PC-9 (cell line): Measurements from ENCODE around the gene SUN1. TPM values are rescaled to one million over a fixed set of nuclear protein-coding genes. Genes with fewer than 3 reads are reported as not detected.
"Not testable (repeated sequence)": the region's sequence is repeated elsewhere in the genome, so short reads cannot be mapped to it uniquely, and the experiment has no call there.

ENCODE experiments used
- BruUV-seq: library from RNA; stranded (reverse); fragments of 400-500 nt; replicated peaks from 2 replicates; lab custom pipeline; 2021; lab: Mats Ljungman, UMichigan
- CTCF ChIA-PET: fragments of 300-600 bp; sonication (Branson Sonifier 250); formaldehyde crosslinking; loops from one replicate; lab custom pipeline; 2022; ENCODE audit warnings: antibody characterized with exemption; lab: Charles Lee
- POLR2A ChIA-PET: fragments of 300-600 bp; sonication (Branson Sonifier 250); formaldehyde crosslinking; loops from one replicate; lab custom pipeline; 2022; ENCODE audit warnings: antibody characterized with exemption; ENCODE audit not compliant: unreplicated experiment; lab: Charles Lee
- DNase-seq, 2 experiments: peaks; one replicate each; pipeline versions ENCODE4 v3.0.0 to v3.0.0-alpha.2; 2015 to 2022; ENCODE audit warnings: mixed read lengths in 1 of 2
- H2AFZ ChIP-seq: fragments of 200-600 bp; sonication (generic); 2 replicates; pipeline ENCODE4 v1.8.1; 2017; ENCODE audit warnings: antibody characterized with exemption
- H3F3A ChIP-seq: fragments of 200-600 bp; sonication (generic); 2 replicates; pipeline ENCODE4 v1.8.1; 2017; ENCODE audit warnings: antibody characterized with exemption, mild to moderate bottlenecking, low read depth; ENCODE audit not compliant: insufficient read depth
- H3K27ac ChIP-seq: fragments of 200-600 bp; sonication (generic); 2 replicates; pipeline ENCODE4 v1.6.1; 2016; ENCODE audit warnings: mixed run types
- H3K27me3 ChIP-seq: fragments of 200-600 bp; sonication (generic); 2 replicates; pipeline ENCODE4 v1.6.1; 2016; ENCODE audit warnings: low read depth, mixed run types; ENCODE audit not compliant: insufficient read depth
- H3K36me3 ChIP-seq: fragments of 200-600 bp; sonication (generic); 2 replicates; pipeline ENCODE4 v1.6.1; 2016; ENCODE audit warnings: low read depth, mixed run types
- H3K4me1 ChIP-seq: fragments of 200-600 bp; sonication (generic); replicated peaks from 2 replicates; pipeline ENCODE4 v1.6.1; 2016; ENCODE audit warnings: mixed run types; ENCODE audit not compliant: insufficient read depth
- H3K4me2 ChIP-seq: fragments of 200-600 bp; sonication (generic); 2 replicates; pipeline ENCODE4 v1.6.1; 2017; ENCODE audit warnings: mixed run types
- H3K4me3 ChIP-seq: fragments of 200-600 bp; sonication (generic); 2 replicates; pipeline ENCODE4 v1.6.1; 2016; ENCODE audit warnings: mixed run types
- H3K79me2 ChIP-seq: fragments of 200-600 bp; sonication (generic); 2 replicates; pipeline ENCODE4 v1.6.1; 2017; ENCODE audit warnings: low read depth, mixed run types
- H3K9me2 ChIP-seq: fragments of 200-600 bp; sonication (generic); 2 replicates; pipeline ENCODE4 v1.8.1; 2017; ENCODE audit warnings: mild to moderate bottlenecking; ENCODE audit not compliant: insufficient read depth
- H3K9me3 ChIP-seq: fragments of 200-600 bp; sonication (generic); 2 replicates; pipeline ENCODE4 v1.8.1; 2016; ENCODE audit warnings: low read depth; ENCODE audit not compliant: insufficient read depth
- H4K20me1 ChIP-seq: fragments of 200-600 bp; sonication (generic); 2 replicates; pipeline ENCODE4 v1.8.1; 2017; ENCODE audit not compliant: insufficient read depth
- CTCF ChIP-seq: fragments of 200-600 bp; sonication (generic); conservative IDR thresholded peaks from 2 replicates; pipeline ENCODE4 v1.6.1; 2017; ENCODE audit warnings: mixed run types, antibody characterized with exemption, mild to moderate bottlenecking, moderate library complexity
- EZH2 ChIP-seq: fragments of 200-600 bp; sonication (generic); IDR thresholded peaks from 2 replicates; pipeline ENCODE4 v1.8.0; 2017; ENCODE audit warnings: antibody characterized with exemption, low read depth
- intact Hi-C: fragments of 100-400 bp; cut with micrococcal nuclease; formaldehyde crosslinking; loops from one replicate; pipeline ENCODE4 v1.10.0; 2022; ENCODE audit not compliant: unreplicated experiment
- total RNA-seq: library from RNA; stranded (reverse); gene quantifications from 2 replicates; pipeline ENCODE4 v1.2.3, GENCODE V29; 2021

The SUN1 gene
- total RNA-seq, 1 experiment from 2014 or later = 245 TPM

DNA sequence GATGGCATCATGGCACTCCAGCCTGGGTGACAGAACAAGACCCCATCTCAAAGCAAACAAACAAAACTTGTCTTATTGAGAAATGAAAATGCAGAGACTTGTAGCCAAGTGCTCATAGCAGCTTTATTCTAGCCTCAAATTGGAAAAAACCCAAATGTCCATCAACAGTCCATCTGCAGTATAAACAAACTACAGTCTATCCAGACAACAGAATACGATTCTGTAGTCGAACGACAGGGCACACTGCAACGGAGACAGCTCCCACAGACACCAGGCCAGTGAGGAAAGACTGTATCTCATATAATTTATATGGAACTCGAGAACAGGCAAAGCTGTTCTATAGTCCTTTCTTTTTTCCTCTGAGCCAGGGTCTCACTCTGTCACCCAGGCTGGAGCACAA lies 40.8 kb upstream of the SUN1 start:
- POLR2A ChIA-PET = no interaction called here
- H3K27ac ChIP-seq = no peak overlapping the region
- CTCF ChIA-PET = no interaction called here
- H3K36me3 ChIP-seq = peaks cover 8% of the 10 kb centered on the region; the same call in 1 of the 2 replicates
- H3F3A ChIP-seq = peaks cover 4% of the 10 kb centered on the region; the same call in 1 of the 2 replicates
- no peaks in the 10 kb centered on the region for H3K9me3 ChIP-seq
- no peaks in the 10 kb centered on the region for H3K4me1 ChIP-seq
- H3K79me2 ChIP-seq = no peaks in the 10 kb centered on the region
- H4K20me1 ChIP-seq = no peaks in the 10 kb centered on the region
- intact Hi-C loops = no loop called here
- DNase-seq = no peak
- no peaks in the 10 kb centered on the region for H3K9me2 ChIP-seq
- no peak overlapping the region for H3K4me2 ChIP-seq
- BruUV-seq = no TSS peak
- TF ChIP-seq EZH2 (no peak), CTCF (no peak)
- no peak overlapping the region for H2AFZ ChIP-seq
- H3K4me3 ChIP-seq = no peak overlapping the region
- H3K27me3 ChIP-seq = no peaks in the 10 kb centered on the region

- Histone ChIP-seq H3K9me2 (no peaks in the 10 kb centered on the region), H4K20me1 (no peaks in the 10 kb centered on the region), H3K4me3 (no peak overlapping the region), H3K4me2 (no peak overlapping the region), H3K4me1 (no peaks in the 10 kb centered on the region), H3F3A (no peaks in the 10 kb centered on the region), H3K36me3 (no peaks in the 10 kb centered on the region), H3K79me2 (no peaks in the 10 kb centered on the region), H3K27ac (no peak overlapping the region), H2AFZ (no peak overlapping the region), H3K9me3 (no peaks in the 10 kb centered on the region), H3K27me3 (no peaks in the 10 kb centered on the region)
- intact Hi-C loops = no loop called here
- no peak for DNase-seq
- TF ChIP-seq CTCF = no peak
- no peak for TF ChIP-seq EZH2
- CTCF ChIA-PET = no interaction called here
- no TSS peak for BruUV-seq
- POLR2A ChIA-PET = interaction anchor here (0.7 kb wide), 1 partner anchor 133 kb away, joined by 3 read pairs; no protein-coding TSS in a partner anchor
Observed at GRCh38 chr7:794207-794606, 38.1 kb upstream of the SUN1 start.

- no peak overlapping the region for H2AFZ ChIP-seq
- no peak overlapping the region for H3K4me2 ChIP-seq
- TF ChIP-seq EZH2 = no peak
- no peak for TF ChIP-seq CTCF
- H3K4me3 ChIP-seq = no peak overlapping the region
- ChIA-PET CTCF (no interaction called here), POLR2A (interaction anchor here (0.7 kb wide), 1 partner anchor 132 kb away, joined by 3 read pairs; no protein-coding TSS in a partner anchor)
- no peaks in the 10 kb centered on the region for H3K4me1 ChIP-seq
- no TSS peak for BruUV-seq
- H3K79me2 ChIP-seq = no peaks in the 10 kb centered on the region
- no peaks in the 10 kb centered on the region for H3K36me3 ChIP-seq
- no peaks in the 10 kb centered on the region for H3F3A ChIP-seq
- no peaks in the 10 kb centered on the region for H4K20me1 ChIP-seq
- no peak for DNase-seq
- intact Hi-C loops = no loop called here
- no peak overlapping the region for H3K27ac ChIP-seq
- H3K27me3 ChIP-seq = no peaks in the 10 kb centered on the region
- no peaks in the 10 kb centered on the region for H3K9me3 ChIP-seq
- no peaks in the 10 kb centered on the region for H3K9me2 ChIP-seq
Observed at GRCh38 chr7:794671-795329, 37.5 kb upstream of the SUN1 start.

- H3K4me1 ChIP-seq, H3K9me3 ChIP-seq, H3K4me3 ChIP-seq, H3K9me2 ChIP-seq, CTCF ChIA-PET, BruUV-seq, H3K36me3 ChIP-seq, H3K27ac ChIP-seq, DNase-seq, H3K4me2 ChIP-seq, POLR2A ChIA-PET, intact Hi-C loops, H3K79me2 ChIP-seq, H3K27me3 ChIP-seq, H2AFZ ChIP-seq, H4K20me1 ChIP-seq, H3F3A ChIP-seq: not testable (repeated sequence)
Observed at GRCh38 chr7:796434-797169, 35.7 kb upstream of the SUN1 start.
